GM12873 (cell line): ENCODE results near the gene NEK9.

Experiments
- CTCF ChIP-seq: IDR thresholded peaks from 2 replicates; pipeline ENCODE4 v1.5.1; 2012; ENCODE audit warnings: low read depth, mild to moderate bottlenecking, moderate library complexity, low read length, control low read depth; ENCODE audit not compliant: insufficient read depth; ENCODE audit errors: missing control alignments

Gene NEK9

GRCh38 chr14:75064205-75064567 is 62.7 kb downstream of the NEK9 start:
- TF ChIP-seq CTCF = no peak

GRCh38 chr14:75063491-75064204 is 63.2 kb downstream of the NEK9 start, which contains the start of gene ACYP1:
Gene ACYP1 (minus strand): TSS chr14:75064024. CDS start chr14:75063553, 471 bp downstream.
- no peak for TF ChIP-seq CTCF

- TF ChIP-seq CTCF = no peak
Observed at GRCh38 chr14:75063013-75063412, 63.8 kb downstream of the NEK9 start.

GRCh38 chr14:75060420-75060819 is 66.4 kb downstream of the NEK9 start:
- TF ChIP-seq CTCF = no peak

- no peak for TF ChIP-seq CTCF
Observed at GRCh38 chr14:75059642-75060041, 67.2 kb downstream of the NEK9 start.

GRCh38 chr14:75054421-75054820 is 72.4 kb downstream of the NEK9 start:
- no peak for TF ChIP-seq CTCF

GRCh38 chr14:75053396-75054291 is 73.2 kb downstream of the NEK9 start:
- TF ChIP-seq CTCF = no peak
